ENCODE measurements around the gene SDHB.
A peak's percentile ranks its signal among the peaks of the same experiment; 100 is the strongest.

The SDHB gene

GRCh38 chr1:17053685-17054410 lies at the start of gene SDHB:
SDHB (minus strand) TSS chr1:17054032; CDS start chr1:17054019, 13 bp downstream.
- peak; percentile 81 for DNase-seq (ENCODE audit: low spot score)

- DNase-seq (ENCODE audit: low spot score), result no peak
Observed at GRCh38 chr1:17102232-17102631, 48.4 kb upstream of the SDHB start.

- no peak for DNase-seq (ENCODE audit: low spot score)
Observed at GRCh38 chr1:17101261-17101660, 47.4 kb upstream of the SDHB start.

GRCh38 chr1:17099616-17100340 lies 45.9 kb upstream of the SDHB start:
- DNase-seq (ENCODE audit: low spot score), result no peak

- DNase-seq (ENCODE audit: low spot score), result no peak
Observed at GRCh38 chr1:17098446-17099317, 44.9 kb upstream of the SDHB start.

GRCh38 chr1:17097787-17098186 lies 44.0 kb upstream of the SDHB start:
- DNase-seq (ENCODE audit: low spot score), result no peak

DNA sequence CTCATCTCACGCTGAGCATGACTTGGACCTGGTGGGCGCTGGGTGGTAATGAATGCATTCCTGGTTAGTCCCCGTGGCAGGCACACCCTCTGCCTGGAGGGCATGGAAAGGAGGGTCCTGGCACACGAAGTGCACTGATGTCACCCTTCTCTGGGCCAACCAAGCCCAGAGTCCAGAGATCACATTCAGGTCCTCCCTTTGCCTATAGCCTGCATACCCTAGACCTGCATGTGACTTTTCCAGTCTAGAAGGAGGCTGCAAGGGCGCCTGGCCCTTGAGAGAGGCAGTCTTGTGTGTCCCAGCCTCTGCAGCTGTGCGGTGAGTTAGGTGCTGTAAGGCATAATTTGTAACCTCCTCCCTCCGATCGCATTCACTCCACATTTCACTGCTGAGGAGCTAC lies 43.3 kb upstream of the SDHB start:
- no peak for DNase-seq (ENCODE audit: low spot score)

DNA sequence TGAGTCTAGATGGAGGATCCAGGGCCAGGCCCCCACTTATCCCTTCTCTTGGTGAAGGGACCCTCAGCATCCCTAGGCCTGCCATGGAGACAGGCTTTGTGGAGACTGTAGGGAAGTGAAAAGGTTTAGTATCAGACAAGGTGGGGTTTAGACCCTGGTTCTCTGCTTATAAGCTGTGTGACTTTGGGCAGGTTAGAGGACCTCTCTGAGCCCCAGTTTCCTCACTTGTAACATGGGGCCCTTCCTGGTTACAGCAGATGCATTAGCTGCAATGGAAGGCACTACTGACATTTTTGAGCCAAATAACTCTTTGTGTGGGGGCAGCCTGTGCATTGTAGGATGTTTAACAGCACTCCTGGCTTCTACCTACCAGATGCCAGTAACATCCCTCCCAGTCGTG lies 42.8 kb upstream of the SDHB start:
- no peak for DNase-seq (ENCODE audit: low spot score)

DNA sequence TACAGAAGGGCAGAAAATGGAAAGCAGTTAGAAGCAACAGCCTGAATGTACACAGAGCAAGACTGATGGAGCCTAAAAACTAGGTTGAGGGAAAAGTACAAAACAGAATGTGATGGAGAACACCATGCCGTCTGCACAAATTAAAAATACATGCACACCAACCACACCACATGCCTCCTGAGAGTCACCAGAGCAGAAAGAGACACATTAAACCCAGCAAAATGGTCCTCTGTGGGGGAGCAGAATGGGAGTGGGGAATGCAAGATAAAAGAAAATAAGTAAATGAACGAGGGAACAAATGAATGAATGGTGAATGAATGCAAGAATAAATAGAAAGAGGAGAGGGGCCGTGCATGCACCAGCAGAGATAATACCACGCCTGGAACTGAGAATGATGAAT lies 41.3 kb upstream of the SDHB start:
- no peak for DNase-seq (ENCODE audit: low spot score)

DNA sequence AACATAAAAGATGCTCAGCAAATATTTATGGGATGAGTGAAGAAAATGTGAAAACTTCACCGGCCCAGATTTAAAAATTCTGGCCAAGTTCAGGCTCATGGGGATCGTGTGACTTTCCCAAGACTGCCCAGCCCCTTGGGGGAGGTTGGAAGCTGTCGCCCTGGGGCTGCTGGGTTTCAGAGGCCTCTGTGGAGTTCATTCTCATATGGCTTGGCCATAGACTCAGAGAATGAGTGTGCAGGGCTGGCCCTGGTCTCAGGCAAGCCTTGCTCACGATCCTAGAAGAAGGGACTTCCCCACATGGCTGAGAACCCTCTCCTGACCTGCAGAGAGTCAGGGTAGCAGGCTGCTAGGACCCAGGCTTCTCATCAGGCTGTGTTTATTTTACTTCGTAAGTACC lies 40.8 kb upstream of the SDHB start:
- DNase-seq (ENCODE audit: low spot score), result no peak

DNA sequence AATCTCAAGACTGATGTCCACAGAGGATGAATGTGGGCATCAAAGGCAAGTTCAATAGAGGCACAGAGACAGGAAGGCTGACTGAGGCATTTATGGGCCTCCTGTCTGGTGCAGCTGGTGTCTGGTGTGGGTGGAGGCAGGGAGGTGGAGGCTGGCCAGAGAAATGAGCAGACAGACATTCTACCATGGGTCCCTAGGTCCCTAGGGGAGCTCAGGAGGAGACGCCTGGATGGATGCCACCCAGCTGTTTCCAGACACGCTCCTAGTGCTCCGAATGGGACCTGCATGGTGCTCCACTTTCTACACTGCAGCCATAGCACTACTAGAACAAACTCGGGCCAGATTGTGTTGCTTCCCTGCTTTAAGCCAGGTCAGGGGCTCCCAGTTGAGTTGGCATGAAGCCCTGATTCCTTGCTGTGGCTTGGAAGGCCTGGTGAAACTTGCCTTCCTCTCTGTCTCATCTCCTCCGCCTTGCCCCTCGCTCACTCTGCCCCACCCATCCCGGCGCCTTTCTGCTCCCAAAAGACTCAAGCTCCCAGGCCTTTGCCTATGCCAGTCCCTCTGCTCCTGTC lies 40.1 kb upstream of the SDHB start:
- no peak for DNase-seq (ENCODE audit: low spot score)

DNA sequence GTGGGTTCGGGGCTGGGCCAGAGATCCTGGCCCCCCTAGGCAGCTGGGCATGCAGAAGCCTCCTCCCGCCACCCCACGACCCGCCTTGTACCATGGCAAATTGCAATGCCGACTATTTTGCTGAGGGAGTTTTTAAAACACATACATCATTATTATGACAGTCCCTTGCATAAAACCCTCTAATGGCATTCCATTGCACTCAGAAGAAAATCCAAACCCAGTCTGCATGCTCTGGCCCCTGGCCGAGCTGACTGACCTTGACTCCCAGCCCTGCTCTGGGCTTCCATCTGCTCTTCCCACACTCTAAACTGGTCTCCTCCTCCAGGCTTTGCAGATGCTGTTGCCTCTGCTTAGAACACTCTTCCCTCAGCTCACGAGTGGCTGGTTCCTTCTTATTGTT lies 37.4 kb upstream of the SDHB start:
- no peak for DNase-seq (ENCODE audit: low spot score)

- no peak for DNase-seq (ENCODE audit: low spot score)
Observed at GRCh38 chr1:17089506-17089905, 35.7 kb upstream of the SDHB start.

GRCh38 chr1:17086751-17087150 lies 32.9 kb upstream of the SDHB start:
- DNase-seq (ENCODE audit: low spot score), result no peak

DNA sequence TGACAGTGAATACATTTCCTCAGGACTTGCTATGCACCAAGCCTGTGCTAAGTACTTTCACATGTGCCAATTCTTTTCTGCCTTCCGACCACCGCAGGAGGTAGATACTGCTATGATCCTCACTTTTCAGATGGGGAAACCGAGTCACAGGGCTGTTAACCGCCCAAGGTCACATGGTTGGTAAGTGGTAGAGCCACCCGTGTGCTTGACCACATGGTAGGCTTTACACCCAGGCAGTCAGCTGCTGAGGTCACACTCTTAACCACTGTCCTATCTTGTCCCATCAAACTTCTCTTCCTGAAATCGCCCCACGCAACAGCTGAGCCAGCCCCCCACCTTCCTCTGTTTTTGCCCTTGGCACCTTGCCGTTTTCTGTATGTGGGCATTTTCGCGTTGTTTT lies 31.0 kb upstream of the SDHB start:
- no peak for DNase-seq (ENCODE audit: low spot score)

DNA sequence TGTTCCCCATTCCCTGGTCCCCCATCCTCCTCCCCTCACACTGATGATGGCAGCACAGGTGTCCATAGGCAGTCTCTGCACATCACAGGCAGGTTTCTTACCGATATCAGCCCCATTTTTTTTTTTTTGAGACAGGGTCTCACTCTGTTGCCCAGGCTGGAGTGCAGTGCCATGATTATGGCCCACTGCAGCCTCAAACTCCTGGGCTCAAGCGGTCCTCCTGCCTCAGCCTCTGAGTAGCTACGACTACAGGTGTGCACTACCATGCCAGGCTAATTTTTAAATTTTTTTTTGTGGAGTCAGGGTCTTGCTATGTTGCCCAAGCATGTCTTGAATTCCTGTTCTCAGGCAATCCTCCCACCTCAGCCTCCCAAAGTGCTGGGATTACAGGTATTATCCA lies 28.9 kb upstream of the SDHB start:
- no peak for DNase-seq (ENCODE audit: low spot score)

DNA sequence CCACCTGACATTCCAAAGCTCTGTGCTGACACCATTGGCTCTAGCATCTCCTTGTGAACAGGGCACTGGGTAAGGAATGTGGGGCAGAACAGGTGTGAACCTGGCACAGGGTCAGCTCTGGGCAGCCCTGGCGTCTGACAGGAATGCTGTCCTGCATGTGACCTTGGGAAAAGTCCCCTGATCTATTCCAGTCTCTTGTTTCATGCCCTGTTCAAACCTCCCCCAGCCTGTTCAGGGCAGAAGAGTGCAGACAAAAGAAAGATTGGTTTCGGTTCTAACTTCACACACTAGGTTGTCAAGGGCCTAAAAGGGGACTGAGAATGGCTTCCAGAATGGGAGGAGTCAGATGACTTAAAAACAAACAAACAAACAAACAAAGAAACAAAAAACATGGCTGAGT lies 27.6 kb upstream of the SDHB start:
- DNase-seq (ENCODE audit: low spot score), result no peak

GRCh38 chr1:17080880-17081279 lies 27.0 kb upstream of the SDHB start:
- no peak for DNase-seq (ENCODE audit: low spot score)

DNA sequence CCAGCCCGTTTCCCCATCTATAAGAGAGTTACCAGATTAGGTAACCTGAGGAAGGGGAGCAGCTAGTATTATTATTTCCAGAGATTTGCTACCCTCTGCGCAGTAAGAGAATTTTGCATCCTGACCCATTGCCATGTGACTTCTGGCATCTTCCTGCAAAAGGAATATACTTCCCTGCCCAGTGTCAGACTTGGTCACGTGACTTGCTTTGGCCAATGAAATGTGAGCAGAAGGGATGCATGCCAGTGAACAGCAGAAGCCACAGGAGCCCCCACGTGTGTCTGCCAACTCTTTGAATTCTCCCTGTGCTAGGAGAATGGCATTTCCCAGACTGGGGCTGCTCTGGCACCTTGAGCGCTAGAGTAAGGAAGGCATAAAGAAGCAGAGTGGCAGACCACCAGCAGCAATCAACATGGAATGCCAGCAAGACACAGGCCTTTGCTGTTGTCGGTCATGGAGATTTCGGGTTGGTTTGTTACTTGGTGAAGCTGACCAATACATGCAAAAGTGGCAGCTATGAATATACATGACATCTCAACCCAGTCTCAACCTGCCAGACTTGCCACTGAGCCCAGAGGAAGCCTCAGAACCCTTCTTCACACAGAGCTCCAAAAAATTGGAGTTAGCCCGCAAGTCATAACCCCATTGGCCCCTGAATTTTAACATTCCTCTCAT lies 26.4 kb upstream of the SDHB start:
- DNase-seq (ENCODE audit: low spot score), result no peak

GRCh38 chr1:17078991-17079868 lies 25.4 kb upstream of the SDHB start:
- DNase-seq (ENCODE audit: low spot score), result no peak
